Endothelial cell of umbilical vein (primary cell): ENCODE data around the gene FMNL2. TPM values are rescaled to one million over a fixed set of nuclear protein-coding genes. Genes with fewer than 3 reads are reported as not detected.

Source experiments
- BruUV-seq: library from RNA; stranded (reverse); fragments of 400-500 nt; replicated peaks from 2 replicates; lab custom pipeline; 2021; lab: Mats Ljungman, UMichigan
- CTCF ChIA-PET: fragments of 300-600, 350-600 bp; sonication (Branson Sonifier 250); formaldehyde crosslinking; loops from one replicate; lab custom pipeline; 2021; ENCODE audit warnings: antibody characterized with exemption, inconsistent platforms; lab: Charles Lee
- POLR2A ChIA-PET: fragments of 300-600, 350-600 bp; sonication (Branson Sonifier 250); formaldehyde crosslinking; loops from one replicate; lab custom pipeline; 2021; ENCODE audit warnings: antibody characterized with exemption, inconsistent platforms; lab: Charles Lee
- DNase-seq: peaks from one replicate; pipeline ENCODE4 v3.0.0-alpha.2; 2011; ENCODE audit warnings: low read depth, low spot score
- FAIRE-seq: peaks from 2 replicates; lab custom pipeline; 2011; peaks lifted over from hg19 to GRCh38; lab: Jason Lieb, UNC
- H2AFZ ChIP-seq: 2 replicates; pipeline ENCODE4 v1.6.0; 2012; ENCODE audit warnings: low read depth, low read length, control low read depth, inconsistent platforms
- H3K27ac ChIP-seq: 2 replicates; pipeline ENCODE4 v1.5.1; 2011; ENCODE audit warnings: low read depth, mild to moderate bottlenecking, control low read depth, low read length, moderate library complexity; ENCODE audit not compliant: insufficient read depth
- H3K27me3 ChIP-seq, 2 experiments: 2 replicates each; pipeline versions ENCODE4 v1.6.0 to v1.6.1; 2011; ENCODE audit warnings: low read length in 2 of 2, mixed read lengths in 1 of 2; ENCODE audit not compliant: control insufficient read depth in 2 of 2, insufficient read depth in 2 of 2
- H3K36me3 ChIP-seq, 2 experiments: 2 replicates in 1 of 2; 3 replicates in 1 of 2; pipeline ENCODE4 v1.5.1; 2011; ENCODE audit warnings: low read length in 2 of 2, mild to moderate bottlenecking in 1 of 2, moderate library complexity in 1 of 2; ENCODE audit not compliant: control insufficient read depth in 2 of 2, insufficient read depth in 2 of 2; ENCODE audit errors: extremely low read depth in 1 of 2
- H3K4me1 ChIP-seq: 3 replicates; pipeline ENCODE4 v1.5.1; 2011; ENCODE audit warnings: mild to moderate bottlenecking, low read length; ENCODE audit not compliant: control insufficient read depth, insufficient read depth; ENCODE audit errors: extremely low read depth
- H3K4me2 ChIP-seq: 2 replicates; pipeline ENCODE4 v1.6.1; 2011; ENCODE audit warnings: low read length, control low read depth, mixed read lengths; ENCODE audit not compliant: insufficient read depth
- H3K4me3 ChIP-seq, 3 experiments: fragments of 200-600 bp in 1 of 3; sonication (generic), shearing (Covaris generic) in 1 of 3; replicated peaks in 1 of 3; 2 replicates each; pipeline ENCODE4 v1.5.1; 2011 to 2016; ENCODE audit warnings: control low read depth in 3 of 3, low read length in 3 of 3, mild to moderate bottlenecking in 2 of 3, inconsistent platforms in 1 of 3, low read depth in 1 of 3, moderate library complexity in 1 of 3; ENCODE audit not compliant: insufficient read depth in 1 of 3
- H3K79me2 ChIP-seq: 2 replicates; pipeline ENCODE4 v1.6.0; 2012; ENCODE audit warnings: low read length, inconsistent platforms; ENCODE audit not compliant: control insufficient read depth, insufficient read depth
- H3K9ac ChIP-seq: replicated peaks from 2 replicates; pipeline ENCODE3; 2011; ENCODE audit warnings: low read length, control low read depth; ENCODE audit not compliant: insufficient read depth; ENCODE audit errors: extremely low read depth
- H3K9me1 ChIP-seq: replicated peaks from 3 replicates; pipeline ENCODE4 v1.6.0; 2011; ENCODE audit warnings: mild to moderate bottlenecking, low read length; ENCODE audit not compliant: control insufficient read depth, insufficient read depth; ENCODE audit errors: extremely low read depth
- H3K9me3 ChIP-seq: replicated peaks from 2 replicates; pipeline ENCODE4 v1.5.1; 2012; ENCODE audit warnings: low read length, inconsistent platforms; ENCODE audit not compliant: control insufficient read depth, insufficient read depth
- H4K20me1 ChIP-seq: replicated peaks from 2 replicates; pipeline ENCODE3; 2011; ENCODE audit warnings: mild to moderate bottlenecking, low read length; ENCODE audit not compliant: control insufficient read depth, insufficient read depth; ENCODE audit errors: extremely low read depth
- CTCF ChIP-seq, 2 donors: IDR thresholded peaks; 1 replicate in 1 of 2; 2 replicates in 1 of 2; pipeline ENCODE4 v1.5.1; 2011; ENCODE audit warnings: low read length in 2 of 2, mild to moderate bottlenecking in 2 of 2, moderate library complexity in 2 of 2, control low read depth in 1 of 2, inconsistent platforms in 1 of 2, low read depth in 1 of 2; ENCODE audit not compliant: insufficient read depth in 1 of 2; ENCODE audit errors: extremely low read depth in 1 of 2
- EZH2 ChIP-seq: IDR thresholded peaks from 2 replicates; pipeline ENCODE4 v1.6.1; 2012; ENCODE audit warnings: borderline replicate concordance, low read depth, mild to moderate bottlenecking, moderate library complexity, low read length, inconsistent platforms; ENCODE audit not compliant: severe bottlenecking
- FOS ChIP-seq: IDR thresholded peaks from 2 replicates; pipeline ENCODE4 v1.6.1; 2011; ENCODE audit warnings: mild to moderate bottlenecking, low read length, moderate library complexity, borderline replicate concordance; ENCODE audit not compliant: insufficient read depth
- GATA2 ChIP-seq: IDR thresholded peaks from 2 replicates; pipeline ENCODE4 v1.7.0; 2011; ENCODE audit warnings: low read depth, mild to moderate bottlenecking, moderate library complexity, mixed read lengths, low read length; ENCODE audit not compliant: insufficient read length, insufficient read depth
- JUN ChIP-seq: IDR thresholded peaks from 2 replicates; pipeline ENCODE4 v1.6.1; 2011; ENCODE audit warnings: borderline replicate concordance, low read depth; ENCODE audit not compliant: insufficient read length, insufficient read depth
- MAX ChIP-seq: IDR thresholded peaks from 2 replicates; pipeline ENCODE4 v1.6.1; 2011; ENCODE audit not compliant: insufficient read depth, insufficient read length
- MYC ChIP-seq: IDR thresholded peaks from one replicate; pipeline ENCODE4 v1.6.1; 2011; ENCODE audit warnings: mild to moderate bottlenecking, low read depth, low read length
- POLR2A ChIP-seq: IDR thresholded peaks from 2 replicates; pipeline ENCODE4 v1.6.1; 2012; ENCODE audit warnings: low read depth, mild to moderate bottlenecking, control low read depth, low read length
- POLR2AphosphoS5 ChIP-seq: IDR thresholded peaks from 2 replicates; pipeline ENCODE4 v1.6.1; 2012; ENCODE audit warnings: low read depth, mild to moderate bottlenecking, control low read depth, low read length, moderate library complexity; ENCODE audit not compliant: insufficient read depth
- dilution Hi-C: fragments of 300-500 bp; cut with MboI; formaldehyde crosslinking; loops from one replicate; pipeline ENCODE4 v1.15.0; 2019; ENCODE audit warnings: low sequenced_read_pairs; ENCODE audit not compliant: extremely low pct_ligation_motif_present
- intact Hi-C: fragments of 100-400 bp; cut with micrococcal nuclease; formaldehyde crosslinking; loops from one replicate; pipeline ENCODE4 v1.10.0; 2022
- polyA plus RNA-seq, 4 experiments: library from polyadenylated mRNA; depleted of rRNA in 3 of 4; stranded (reverse) in 3 of 4; unstranded in 1 of 4; fragments of >200 nt; gene quantifications; 2 replicates each; pipeline versions ENCODE4 v1.2.1 to v1.2.3, GENCODE V29; 2011 to 2012; ENCODE audit warnings: missing spikeins in 1 of 4
- total RNA-seq: library from RNA; stranded (reverse); gene quantifications from 2 replicates; pipeline ENCODE4 v1.2.3, GENCODE V29; 2021

The FMNL2 gene
- total and polyA plus RNA-seq, 2 donors (not counting 3 experiments of a cell fraction or from before 2014, with no cell fraction given), result 8.3 to 28.0 TPM

DNA sequence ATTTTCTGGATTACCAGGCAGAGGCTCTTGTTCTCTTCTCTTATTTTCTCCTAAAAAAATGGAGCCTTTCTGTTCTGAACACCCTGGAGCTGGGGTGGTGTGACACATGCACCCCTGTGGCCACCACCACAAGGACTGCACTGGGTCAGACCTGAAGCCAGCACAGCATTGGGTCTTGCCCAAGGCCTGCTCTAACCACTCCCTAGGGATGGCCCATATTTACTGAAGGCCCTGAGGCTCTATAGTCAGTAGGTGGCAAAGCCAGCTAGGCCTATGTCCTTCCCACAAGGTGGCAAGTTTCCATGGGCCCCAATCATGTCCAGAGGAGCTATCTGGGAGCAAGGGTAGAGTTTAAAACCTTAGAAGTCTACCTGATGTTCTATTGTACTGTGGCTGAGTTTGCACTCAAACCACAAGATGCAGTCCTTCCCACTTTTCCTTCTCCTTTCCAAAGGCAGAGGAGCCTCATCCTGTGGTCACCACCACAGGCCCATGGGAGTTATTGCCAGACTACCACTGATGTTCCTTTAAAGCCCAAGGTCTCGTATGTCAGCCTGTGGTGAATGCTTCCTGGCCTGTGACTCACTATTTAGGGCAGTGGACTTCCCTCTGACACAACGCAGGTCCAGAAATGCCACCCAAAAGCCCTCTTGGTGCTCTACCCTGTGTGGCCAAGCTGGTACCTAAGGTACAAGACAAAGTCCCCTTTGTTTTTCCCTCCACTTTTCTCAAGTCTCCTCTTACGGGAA lies 15.0 kb upstream of the FMNL2 start:
- Histone ChIP-seq H3K79me2 (no peaks in the 10 kb centered on the region), H2AFZ (no peak overlapping the region), H3K36me3 (no peaks in the 10 kb centered on the region), H3K27ac (no peak overlapping the region), H4K20me1 (no peaks in the 10 kb centered on the region), H3K9me1 (no peaks in the 10 kb centered on the region), H3K4me1 (no peaks in the 10 kb centered on the region), H3K27me3 (no peaks in the 10 kb centered on the region), H3K9ac (no peak overlapping the region), H3K4me3 (no peak overlapping the region), H3K9me3 (no peaks in the 10 kb centered on the region), H3K4me2 (no peak overlapping the region)
- FAIRE-seq, result no peak
- POLR2A ChIA-PET, result no interaction called here
- dilution Hi-C loops, result no loop called here
- BruUV-seq, result no TSS peak
- CTCF ChIA-PET, result no interaction called here
- TF ChIP-seq POLR2A (no peak), FOS (no peak), GATA2 (no peak), CTCF (IDR thresholded peaks at IDR 0.05; ENCODE audit: extremely low read depth in 1 of 2, insufficient read depth in 1 of 2, low read depth in 1 of 2, low read length in 2 of 2) (no peak), POLR2AphosphoS5 (no peak), MAX (no peak), EZH2 (no peak), MYC (no peak), JUN (no peak)
- intact Hi-C loops, result no loop called here
- no peak for DNase-seq
